ENCODE data around the gene NNMT.

- TF ChIP-seq CTCF (IDR thresholded peaks at IDR 0.05), result no peak
- TF ChIP-seq EZH2 (IDR thresholded peaks at IDR 0.05; ENCODE audit: borderline replicate concordance, insufficient read depth, low read depth, low read length, poor library complexity, severe bottlenecking), result no peak
Measured at GRCh38 chr11:114317787-114318137, 21.6 kb downstream of the NNMT start.

All from B cell (primary cell).